Renal cortex interstitium (tissue), 11 donors: ENCODE results near the gene CPA1. TPM values are rescaled to one million over a fixed set of nuclear protein-coding genes. Genes with fewer than 3 reads are reported as not detected.

Source experiments
- DNase-seq, 11 donors: peaks; one replicate each; pipeline ENCODE4 v3.0.0-alpha.2; 2013; ENCODE audit warnings: low read depth in 9 of 11, low spot score in 4 of 11; ENCODE audit errors: extremely low read depth in 1 of 11
- polyA plus RNA-seq, 3 donors: library from polyadenylated mRNA; unstranded; fragments of 120-200 nt; gene quantifications; one replicate each; pipeline ENCODE4 v1.2.1, GENCODE V29; 2013; ENCODE audit not compliant: insufficient read length in 3 of 3

The CPA1 gene
- polyA plus RNA-seq, 3 donors = 2.1 to 2.6 (median 2.5) TPM

GRCh38 chr7:130410868-130411541 lies 30.7 kb downstream of the CPA1 start:
- DNase-seq = no peak

- DNase-seq = no peak
Observed at GRCh38 chr7:130413201-130413600, 32.9 kb downstream of the CPA1 start.

GRCh38 chr7:130415006-130415405 lies 34.7 kb downstream of the CPA1 start:
- no peak for DNase-seq

GRCh38 chr7:130417213-130417612 lies 36.9 kb downstream of the CPA1 start:
- no peak for DNase-seq

- no peak for DNase-seq
Observed at GRCh38 chr7:130418306-130418705, 38.0 kb downstream of the CPA1 start.

- peak in 1 of 11 donors; percentile 59 for DNase-seq
Observed at GRCh38 chr7:130419658-130420057, 39.4 kb downstream of the CPA1 start.

GRCh38 chr7:130420943-130421578 lies 40.8 kb downstream of the CPA1 start:
- DNase-seq = no peak

- no peak for DNase-seq
Observed at GRCh38 chr7:130421684-130422083, 41.4 kb downstream of the CPA1 start.

GRCh38 chr7:130423501-130424037 lies 43.3 kb downstream of the CPA1 start:
- no peak for DNase-seq

- no peak for DNase-seq
Observed at GRCh38 chr7:130425796-130426195, 45.5 kb downstream of the CPA1 start.

GRCh38 chr7:130426564-130426963 lies 46.3 kb downstream of the CPA1 start:
- no peak for DNase-seq

GRCh38 chr7:130429019-130429418 lies 48.7 kb downstream of the CPA1 start:
- no peak for DNase-seq

GRCh38 chr7:130430115-130430514 lies 49.8 kb downstream of the CPA1 start:
- DNase-seq = no peak

GRCh38 chr7:130430841-130431666 lies 50.8 kb downstream of the CPA1 start:
- peak in 10 of 11 donors; percentile 40 to 71 (median 58) for DNase-seq

GRCh38 chr7:130432886-130433285 lies 52.6 kb downstream of the CPA1 start:
- DNase-seq = no peak

GRCh38 chr7:130433301-130433700 lies 53.0 kb downstream of the CPA1 start:
- no peak for DNase-seq

- DNase-seq = no peak
Observed at GRCh38 chr7:130435311-130435854, 55.1 kb downstream of the CPA1 start.

- DNase-seq = no peak
Observed at GRCh38 chr7:130436253-130436652, 56.0 kb downstream of the CPA1 start.
